GM20000 (cell line): Measurements from ENCODE around the gene SOCS6.

Experiments used
- DNase-seq: peaks from one replicate; pipeline ENCODE4 v3.0.0; 2012; ENCODE audit warnings: low spot score
- TF ChIP-seq, protein P1 (sequence below): IDR thresholded peaks from 2 replicates; pipeline ENCODE4 v1.5.1; 2012; ENCODE audit warnings: mild to moderate bottlenecking, control low read depth; ENCODE audit errors: extremely low read depth, missing control alignments

SOCS6 gene

GRCh38 chr18:70332694-70333093 is 43.8 kb downstream of the SOCS6 start:
- TF ChIP-seq, protein P1, sequence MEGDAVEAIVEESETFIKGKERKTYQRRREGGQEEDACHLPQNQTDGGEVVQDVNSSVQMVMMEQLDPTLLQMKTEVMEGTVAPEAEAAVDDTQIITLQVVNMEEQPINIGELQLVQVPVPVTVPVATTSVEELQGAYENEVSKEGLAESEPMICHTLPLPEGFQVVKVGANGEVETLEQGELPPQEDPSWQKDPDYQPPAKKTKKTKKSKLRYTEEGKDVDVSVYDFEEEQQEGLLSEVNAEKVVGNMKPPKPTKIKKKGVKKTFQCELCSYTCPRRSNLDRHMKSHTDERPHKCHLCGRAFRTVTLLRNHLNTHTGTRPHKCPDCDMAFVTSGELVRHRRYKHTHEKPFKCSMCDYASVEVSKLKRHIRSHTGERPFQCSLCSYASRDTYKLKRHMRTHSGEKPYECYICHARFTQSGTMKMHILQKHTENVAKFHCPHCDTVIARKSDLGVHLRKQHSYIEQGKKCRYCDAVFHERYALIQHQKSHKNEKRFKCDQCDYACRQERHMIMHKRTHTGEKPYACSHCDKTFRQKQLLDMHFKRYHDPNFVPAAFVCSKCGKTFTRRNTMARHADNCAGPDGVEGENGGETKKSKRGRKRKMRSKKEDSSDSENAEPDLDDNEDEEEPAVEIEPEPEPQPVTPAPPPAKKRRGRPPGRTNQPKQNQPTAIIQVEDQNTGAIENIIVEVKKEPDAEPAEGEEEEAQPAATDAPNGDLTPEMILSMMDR: no peak
- DNase-seq: no peak

- TF ChIP-seq, protein P1: no peak
- DNase-seq: no peak
Measured at GRCh38 chr18:70333316-70333715, 44.5 kb downstream of the SOCS6 start.

DNA sequence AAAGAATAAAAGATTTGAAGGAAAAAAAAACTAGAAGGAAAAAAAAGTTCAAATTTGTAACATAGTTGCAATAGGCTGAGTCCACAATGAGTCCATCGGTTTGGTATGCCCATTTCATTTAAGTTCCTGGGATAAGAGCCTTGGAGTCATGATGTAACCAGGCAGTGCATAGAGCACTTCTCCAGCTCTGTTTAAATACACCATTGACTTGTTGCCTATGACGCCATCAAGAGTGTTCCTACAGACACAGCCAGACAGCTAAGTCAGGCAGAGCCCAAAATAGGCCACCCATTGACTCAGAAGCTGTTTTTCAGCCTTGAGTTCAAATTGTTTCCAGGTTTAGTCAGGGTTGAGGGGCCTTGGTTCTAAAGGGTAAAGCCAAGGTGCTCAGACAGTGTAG is 44.9 kb downstream of the SOCS6 start:
- no peak for DNase-seq
- TF ChIP-seq, protein P1: no peak

GRCh38 chr18:70334264-70334663 is 45.4 kb downstream of the SOCS6 start:
- TF ChIP-seq, protein P1: no peak
- no peak for DNase-seq

DNA sequence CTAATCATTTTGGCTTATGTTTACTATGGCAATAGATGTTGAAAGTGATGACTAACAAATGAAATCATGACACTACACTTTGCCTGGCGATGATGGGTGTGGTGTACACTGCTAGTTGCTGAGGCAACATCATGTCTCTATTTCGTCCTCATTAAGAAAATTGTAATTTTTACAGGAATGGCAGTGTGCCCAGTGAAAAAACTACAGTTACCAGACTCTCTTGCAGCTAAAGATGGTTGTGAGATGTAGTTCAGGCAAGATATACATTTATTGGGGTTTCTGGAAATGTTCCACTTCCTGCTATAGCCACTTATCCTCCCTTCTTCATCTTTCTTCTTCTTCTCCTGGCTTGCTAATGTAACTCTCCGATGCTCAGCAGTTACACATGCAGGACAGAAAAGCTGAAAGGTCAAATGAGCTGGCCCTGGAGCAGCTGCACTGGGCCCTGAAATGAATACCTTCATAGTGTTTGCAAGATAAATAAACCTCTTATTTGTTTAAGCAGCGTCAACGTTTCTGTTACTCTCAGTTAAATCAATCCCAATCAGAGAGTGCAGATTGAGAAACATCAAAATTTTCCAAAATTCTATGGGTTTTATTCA is 46.0 kb downstream of the SOCS6 start:
- TF ChIP-seq, protein P1: no peak
- DNase-seq: no peak

DNA sequence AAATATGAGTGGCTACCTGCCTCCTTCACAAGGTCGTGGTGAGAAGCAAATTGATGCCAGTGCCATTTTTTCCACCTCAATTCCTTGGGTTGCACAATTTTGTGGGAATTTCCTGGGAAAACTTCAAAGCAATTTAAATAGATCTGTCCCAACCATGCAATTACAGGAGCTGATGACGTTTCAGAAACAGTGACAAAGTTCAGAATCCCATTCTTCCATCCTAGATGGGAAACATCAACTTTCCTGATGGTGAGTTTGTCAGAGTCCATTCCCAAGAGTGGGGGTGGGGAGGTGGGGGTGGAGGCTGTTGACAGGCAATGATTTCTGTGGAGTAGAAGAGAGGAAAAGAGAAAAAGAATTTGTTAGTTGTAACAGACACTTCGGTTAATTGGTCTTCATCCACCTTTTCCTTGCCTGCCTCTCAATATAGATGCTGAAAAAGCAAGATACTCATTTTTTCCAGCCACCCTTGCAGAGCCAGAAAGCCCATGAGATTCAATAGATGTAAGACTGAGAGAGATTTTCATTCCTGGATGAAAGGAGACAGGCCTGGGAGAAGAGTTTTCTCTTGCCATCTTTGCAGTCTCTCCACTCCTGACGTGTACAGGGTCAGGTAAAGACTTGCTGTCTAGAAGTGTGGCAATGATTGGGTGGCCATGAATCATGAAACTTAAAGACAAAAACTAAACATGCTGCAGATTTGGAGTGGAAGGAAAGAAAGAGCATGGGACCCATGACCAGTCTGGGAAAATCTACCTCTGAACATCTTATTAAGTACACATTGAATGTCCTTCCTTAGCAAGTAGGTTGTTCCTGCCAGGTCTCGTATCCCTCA is 47.3 kb downstream of the SOCS6 start:
- DNase-seq: no peak
- TF ChIP-seq, protein P1: no peak
